ENCODE results near the gene SKIL.
A peak's percentile ranks its signal among the peaks of the same experiment; 100 is the strongest.

Gene SKIL

DNA sequence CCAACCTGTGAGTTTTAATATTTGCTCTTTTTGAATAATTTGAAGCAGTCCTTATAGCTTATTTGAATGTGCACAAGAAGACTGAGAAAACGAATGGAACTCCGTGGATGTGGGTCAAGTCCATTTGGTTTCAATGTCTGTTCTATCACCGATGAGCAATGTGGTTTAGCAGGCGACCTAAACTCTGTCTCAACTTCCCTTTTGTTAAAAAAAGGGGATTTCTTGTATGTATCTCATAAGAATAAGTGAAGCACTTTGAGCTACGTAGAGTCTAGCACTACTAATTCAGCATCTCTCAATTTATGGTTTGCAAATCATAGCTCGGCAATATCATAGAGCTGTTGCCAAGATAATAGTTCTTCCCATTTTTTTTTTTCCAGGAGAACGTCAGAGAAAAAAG lies 4.6 kb upstream of the SKIL start:
- no peak for DNase-seq

DNA sequence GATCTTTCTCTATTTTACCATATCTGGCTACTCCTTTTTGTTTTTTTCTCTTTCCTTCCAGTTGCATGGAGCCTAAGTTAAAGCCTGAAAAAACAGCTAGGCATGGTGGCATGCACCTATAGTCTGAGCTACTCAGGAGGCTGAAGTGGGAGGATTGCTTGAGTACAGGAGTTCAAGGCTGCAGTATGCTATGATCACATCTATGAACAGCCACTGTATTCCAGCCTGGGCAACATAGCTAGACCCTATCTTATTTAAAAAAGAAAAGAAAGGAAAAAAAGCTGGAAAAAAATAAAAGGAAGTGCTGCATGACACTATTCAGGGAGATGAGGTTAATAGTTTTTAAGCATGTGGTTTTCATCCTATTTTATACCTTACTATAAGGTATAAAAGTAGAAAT lies 4.0 kb upstream of the SKIL start:
- no peak for DNase-seq

DNA sequence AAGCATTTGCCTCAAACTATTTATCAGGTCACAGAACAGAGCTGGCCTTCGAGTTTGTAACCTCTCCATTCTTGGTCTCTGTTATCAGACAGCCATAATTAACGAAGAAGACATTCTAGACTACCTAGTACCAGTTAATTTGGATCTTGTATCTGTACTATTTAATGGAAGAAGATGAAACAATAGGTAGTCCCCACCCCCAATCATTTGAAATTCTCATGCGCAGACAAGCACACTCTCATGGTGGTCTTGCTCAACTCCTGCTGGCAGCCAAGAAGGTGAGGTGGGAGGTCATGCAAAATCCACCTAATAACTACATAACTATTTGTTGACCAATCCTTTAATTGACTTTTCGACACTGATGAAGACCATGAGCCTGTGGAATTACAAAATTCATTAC lies 2.8 kb upstream of the SKIL start:
- no peak for DNase-seq

DNA sequence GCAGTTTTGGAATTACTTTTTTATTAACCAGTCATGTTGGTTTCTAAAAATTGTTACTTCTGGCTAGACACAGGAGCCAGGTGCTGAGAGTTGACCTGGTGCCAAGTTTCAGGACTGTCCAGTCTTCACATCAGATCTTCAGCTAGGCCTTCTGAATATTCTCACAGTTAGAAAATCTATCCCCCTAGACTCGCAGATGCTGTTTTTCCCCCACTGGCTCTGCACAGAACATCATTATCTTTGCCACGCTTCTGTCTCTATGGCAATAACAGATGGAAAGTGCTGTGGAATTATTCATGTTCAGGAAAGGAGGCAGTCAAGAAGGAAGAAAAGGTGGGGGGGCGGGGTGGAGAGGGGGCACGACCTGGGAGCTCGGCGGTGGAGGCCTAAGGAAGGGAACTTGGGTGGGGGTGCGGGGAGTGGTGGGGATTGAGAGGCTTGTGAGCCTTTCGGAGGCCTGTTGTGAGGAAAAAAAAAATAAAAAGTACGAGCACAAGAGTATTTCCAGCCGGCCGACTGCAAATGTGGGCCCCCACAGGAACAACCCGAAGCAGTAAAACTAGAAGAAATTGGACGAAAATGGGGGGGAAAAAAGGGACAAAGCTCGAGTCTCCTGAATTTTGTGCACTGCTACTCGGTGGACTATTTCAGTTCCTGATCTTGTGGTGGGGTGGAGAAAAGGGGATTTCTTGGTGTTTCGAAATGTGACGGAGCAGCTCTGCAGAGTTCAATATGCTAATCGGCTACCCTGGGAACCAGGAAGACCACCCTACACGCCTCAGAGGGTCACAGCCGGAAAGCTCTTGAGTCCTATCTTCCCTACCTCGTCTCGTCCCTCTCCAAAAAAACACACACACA lies 1.5 kb upstream of the SKIL start:
- peak; percentile 56 for DNase-seq

DNA sequence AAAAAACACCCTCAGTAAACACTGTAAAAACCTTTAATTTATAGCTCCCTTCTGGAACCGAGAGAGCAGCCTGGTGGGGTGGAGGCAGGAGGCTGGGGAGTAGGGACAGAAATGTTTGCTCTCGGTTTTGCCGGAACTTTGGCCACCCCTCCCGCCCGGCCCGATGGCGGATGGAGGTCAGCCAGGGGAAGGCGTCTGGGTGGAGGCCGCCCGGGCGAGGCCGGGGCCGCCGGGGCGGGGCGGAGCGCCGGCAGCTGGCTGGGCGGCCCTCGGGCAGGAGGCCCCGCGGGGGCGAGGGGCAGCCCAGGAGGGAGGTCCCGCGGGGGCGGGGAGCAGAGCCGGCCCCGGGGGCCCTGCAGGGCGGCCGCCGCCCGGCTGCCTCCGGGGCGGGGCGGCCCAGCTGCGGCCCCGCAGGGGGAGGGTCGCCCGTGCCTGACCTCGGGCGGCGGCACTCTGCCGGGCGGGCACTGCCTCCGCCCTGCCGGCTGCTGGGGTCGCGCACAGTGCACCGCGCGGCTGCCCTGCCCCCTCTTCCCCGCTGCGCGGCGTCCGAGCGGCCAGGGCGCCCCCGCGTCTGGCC lies 829 bp upstream of the SKIL start:
- peak; percentile 54 for DNase-seq

DNA sequence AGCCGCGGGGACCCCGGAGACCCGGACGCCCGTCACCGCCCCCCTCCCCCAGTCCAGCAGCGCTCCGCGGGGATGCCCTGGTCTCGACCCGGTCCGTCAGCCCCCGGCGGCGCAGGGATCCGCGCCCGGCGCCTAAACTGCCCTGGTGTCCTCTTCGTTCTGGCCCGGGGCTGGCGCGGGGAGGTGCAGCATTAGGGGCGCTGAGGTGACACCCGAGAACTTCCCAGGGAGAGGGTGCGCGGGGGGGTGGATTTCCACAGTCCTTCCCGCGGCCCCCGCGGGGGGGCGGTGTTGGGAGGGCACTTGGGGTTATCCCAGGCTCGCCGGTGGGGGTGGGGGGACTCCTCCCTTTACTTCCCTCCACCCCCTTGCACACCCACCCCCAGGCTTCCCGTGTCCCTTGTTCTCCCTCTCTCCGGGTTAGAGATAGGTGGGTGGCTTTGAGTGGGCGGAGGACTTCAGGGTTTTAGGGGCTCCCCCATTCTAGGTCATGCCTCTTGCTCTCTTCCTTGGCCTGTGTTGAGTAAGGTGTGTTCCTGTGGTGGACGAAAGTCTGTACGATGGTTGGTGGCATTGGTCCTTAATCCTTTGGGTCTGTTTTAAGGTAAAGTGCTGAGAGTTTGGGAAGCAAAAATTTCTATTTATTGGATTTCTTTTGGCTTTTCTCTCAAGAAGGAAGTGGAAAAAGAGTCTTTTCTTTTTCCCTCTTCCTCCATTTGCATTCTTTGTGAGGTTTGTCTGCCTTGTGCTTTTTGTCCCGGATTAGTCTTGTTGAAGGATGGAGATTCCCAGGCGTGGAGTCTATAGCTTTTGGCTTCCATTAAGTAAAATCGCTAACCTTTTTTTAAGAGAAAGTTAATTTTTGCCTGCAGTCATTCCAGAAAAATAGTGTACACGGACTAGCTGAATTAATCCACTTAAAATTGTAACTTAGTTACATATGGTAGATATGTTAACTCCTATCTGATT lies 811 bp downstream of the SKIL start:
- DNase-seq = peak; percentile 74

DNA sequence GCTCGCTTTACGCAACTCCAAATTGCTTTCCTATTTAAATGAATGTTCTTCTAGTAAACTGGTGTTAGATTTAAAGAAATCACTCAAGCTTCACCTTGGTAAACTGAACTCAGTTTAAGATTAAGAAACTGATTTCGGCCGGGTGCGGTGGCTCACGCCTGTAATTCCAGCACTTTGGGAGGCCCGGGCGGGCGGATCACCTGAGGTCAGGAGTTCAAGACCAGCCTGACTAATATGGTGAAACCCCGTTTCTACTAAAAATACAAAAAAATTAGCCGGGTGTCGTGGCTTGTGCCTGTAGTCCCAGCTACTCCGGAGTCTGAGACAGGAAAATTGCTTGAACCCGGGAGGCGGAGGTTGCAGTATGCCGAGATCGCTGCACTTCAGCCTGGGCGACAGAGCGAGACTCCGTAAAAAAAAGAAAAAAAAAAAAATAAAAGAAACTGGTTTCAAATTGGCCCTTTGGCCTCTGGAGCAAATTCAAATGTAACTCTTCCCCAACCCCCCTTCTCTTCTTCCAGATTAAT lies 1.7 kb downstream of the SKIL start:
- no peak for DNase-seq

DNA sequence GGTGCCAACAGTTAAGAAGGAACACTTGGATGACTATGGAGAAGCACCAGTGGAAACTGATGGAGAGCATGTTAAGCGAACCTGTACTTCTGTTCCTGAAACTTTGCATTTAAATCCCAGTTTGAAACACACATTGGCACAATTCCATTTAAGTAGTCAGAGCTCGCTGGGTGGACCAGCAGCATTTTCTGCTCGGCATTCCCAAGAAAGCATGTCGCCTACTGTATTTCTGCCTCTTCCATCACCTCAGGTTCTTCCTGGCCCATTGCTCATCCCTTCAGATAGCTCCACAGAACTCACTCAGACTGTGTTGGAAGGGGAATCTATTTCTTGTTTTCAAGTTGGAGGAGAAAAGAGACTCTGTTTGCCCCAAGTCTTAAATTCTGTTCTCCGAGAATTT lies 3.0 kb downstream of the SKIL start:
- no peak for DNase-seq

DNA sequence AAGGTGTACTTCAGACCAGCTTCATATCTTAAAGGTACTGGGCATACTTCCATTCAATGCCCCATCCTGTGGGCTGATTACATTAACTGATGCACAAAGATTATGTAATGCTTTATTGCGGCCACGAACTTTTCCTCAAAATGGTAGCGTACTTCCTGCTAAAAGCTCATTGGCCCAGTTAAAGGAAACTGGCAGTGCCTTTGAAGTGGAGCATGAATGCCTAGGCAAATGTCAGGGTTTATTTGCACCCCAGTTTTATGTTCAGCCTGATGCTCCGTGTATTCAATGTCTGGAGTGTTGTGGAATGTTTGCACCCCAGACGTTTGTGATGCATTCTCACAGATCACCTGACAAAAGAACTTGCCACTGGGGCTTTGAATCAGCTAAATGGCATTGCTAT lies 3.4 kb downstream of the SKIL start:
- no peak for DNase-seq

DNA sequence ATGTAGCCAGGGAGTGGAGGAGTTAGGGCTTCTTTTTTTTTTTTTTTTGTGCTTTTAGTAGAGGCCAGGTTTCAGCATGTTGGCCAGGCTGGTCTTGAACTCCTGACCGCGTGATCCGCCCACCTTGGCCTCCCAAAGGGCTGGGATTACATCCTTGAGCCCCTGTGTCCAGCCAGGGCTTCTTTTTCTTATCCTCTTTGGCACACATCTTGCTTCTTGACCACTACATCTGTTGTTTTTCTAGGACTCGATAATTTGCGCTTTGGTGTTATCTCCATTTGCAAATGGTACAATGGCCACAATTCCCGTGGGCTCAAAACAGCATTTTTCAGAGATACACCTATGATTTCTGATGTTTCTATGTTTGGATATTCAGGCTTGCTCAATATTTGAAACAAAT lies 4.2 kb downstream of the SKIL start:
- DNase-seq = no peak

DNA sequence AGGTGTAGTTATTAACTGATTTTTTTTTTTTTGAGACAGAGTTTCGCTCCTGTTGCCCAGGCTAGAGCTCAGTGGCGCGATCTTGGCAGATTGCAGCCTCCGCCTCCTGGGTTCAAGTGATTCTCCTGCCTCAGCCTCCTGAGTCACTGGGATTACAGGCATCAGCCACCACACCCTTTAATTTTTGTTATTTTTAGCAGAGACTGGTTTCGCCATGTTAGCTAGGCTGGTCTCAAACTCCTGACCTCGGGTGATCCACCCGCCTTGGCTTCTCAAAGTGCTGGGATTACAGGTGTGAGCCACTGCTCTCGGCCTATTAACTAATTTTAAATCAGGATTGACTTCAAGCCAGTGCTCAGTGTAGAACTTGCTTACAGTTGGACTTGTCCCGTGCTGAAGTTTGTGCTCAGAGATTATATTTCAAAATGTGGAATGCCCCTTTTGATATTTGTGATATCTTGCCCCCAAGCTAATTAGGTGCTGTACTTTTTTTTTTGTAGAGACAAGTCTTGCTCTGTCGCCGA lies 6.0 kb downstream of the SKIL start:
- no peak for DNase-seq

DNA sequence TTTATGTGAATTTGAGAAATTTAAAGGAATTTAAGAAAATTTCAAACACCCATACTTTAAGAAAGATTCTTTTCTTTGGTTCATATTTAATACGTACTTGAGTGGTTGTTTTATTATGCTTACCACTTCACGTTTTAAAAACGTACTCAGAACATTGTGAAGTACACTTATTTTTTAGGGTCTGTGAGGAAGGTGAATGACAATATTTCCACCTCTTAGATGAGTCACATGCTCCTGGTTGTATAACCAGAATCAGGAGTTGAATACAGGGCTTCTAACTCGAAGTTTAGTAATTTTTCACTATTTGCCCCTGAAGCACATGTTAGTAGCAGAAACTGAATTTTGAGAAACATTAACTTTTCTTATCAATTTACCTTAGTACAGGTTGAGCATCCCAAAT lies 7.5 kb downstream of the SKIL start:
- no peak for DNase-seq

DNA sequence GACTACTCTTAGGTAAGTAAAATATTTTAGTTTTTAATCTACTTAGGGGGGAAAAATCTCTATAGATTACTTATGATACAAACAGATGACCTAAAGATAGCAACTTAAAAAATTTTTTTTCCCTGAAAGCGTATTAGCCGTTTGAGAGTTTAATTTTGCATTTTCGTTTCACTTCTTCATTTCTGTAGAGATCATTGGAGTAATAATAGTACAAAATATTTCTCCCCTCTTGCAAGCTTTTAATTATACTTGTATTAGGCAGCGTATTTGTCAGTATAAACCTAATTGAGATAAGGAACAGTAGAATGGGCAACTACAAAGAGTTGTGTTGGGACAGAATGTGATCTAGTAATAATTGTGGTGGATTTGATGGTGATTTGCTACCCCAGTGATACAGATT lies 10.3 kb downstream of the SKIL start:
- DNase-seq = no peak

DNA sequence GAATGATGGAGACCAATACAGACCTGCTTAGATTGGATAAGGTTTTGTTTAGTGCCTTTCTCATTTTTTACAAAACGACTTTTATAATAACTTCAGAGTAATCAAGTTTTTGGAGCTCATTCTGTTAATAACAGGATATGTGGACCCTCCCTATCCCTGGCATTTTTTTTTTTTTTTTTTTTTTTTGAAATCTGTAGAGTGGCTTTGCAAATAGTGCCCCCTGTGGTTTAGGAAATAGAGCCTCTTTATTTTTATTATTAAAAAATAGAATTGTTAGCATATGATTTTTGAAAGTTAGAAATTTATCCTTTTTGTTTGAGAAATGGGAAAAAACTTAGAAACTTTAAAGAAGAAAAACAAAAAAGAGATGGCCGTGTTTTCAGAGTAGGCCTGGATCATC lies 11.4 kb downstream of the SKIL start:
- no peak for DNase-seq

DNA sequence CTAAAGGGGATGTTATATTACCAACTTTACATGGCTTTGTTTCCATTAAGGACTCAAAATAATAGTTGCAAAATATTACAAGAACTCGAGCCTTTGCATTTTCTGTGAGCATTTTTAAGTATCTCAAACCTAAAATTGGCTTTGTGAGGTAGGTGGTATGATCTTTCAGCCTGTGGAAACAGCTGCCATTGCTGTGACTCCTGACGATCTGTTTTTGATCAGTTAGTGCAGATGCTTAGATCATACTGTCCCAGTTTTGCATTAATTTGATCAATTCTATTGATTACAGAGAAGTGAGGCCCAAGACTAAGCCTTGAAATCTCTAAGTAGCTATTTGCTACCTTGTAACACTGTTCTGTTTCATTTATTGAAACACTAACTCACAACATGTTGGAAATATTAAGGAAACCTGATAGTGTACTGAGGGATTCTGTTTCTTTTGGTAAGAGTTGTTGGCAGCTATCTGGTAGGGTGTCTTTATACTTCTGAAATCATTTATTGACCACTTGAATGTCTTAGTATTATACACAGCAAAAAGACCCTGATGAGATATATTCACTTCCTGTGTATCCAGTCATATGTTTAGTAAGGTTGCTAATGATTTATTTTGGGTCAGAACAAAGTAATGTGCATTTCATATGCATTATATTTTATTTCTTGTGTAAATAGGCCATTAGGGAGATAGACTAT lies 14.8 kb downstream of the SKIL start:
- no peak for DNase-seq

DNA sequence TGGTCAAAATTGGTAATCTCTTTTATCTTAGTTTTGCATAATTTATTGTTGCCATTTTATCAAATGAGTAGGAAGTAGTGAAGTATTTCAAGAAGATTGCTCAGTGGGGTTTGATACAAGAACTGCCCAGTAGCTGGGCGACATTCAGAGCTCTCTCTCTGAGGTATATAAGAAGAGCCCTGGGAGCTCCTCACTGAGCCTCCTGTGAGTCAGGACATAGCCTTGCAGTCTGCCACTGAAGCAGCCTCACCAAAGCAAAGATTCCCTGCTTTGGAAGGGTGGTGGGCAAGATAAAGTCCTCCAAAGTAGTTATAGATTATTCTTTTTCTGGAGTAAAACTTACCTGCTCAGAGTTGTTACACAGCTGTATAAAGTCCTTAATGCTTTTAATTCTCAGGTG lies 26.1 kb downstream of the SKIL start:
- DNase-seq = no peak

DNA sequence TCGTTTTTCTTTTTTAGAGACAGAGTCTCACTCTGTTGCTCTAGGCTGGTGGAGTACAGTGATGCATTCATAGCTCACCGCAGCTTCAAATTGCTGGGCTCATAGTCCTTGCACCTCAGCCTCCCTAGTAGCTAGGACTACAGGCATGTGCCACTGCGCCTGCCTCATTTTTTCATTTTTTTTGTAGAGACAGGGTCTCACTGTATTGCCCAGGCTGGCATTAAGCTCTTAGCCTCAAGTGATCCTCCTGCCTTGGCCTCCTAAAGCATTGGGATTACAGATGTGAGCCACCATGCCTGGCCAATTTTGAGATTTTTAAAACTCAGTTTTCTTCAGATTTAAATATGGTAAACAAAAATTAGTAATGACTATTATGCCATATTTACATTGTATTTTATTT lies 29.0 kb downstream of the SKIL start:
- DNase-seq = no peak

DNA sequence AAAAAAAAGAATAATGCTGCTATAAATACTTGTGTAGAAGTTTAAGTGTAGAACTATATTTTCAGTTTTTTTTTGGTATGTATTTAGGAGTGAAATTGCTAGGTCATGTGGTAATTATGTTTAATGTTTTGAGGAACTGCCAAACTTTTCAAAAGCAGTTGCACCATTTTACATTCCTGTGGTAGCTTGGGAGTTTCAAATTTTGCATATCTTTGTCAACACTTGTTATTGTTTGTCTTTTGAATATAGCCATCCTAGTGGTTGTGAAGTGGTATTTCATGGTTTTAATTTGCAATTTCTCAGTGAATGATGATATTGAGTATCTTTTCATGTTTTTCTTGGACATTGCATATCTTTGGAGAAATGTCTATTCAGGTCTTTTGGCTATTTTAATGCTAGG lies 30.4 kb downstream of the SKIL start:
- no peak for DNase-seq

DNA sequence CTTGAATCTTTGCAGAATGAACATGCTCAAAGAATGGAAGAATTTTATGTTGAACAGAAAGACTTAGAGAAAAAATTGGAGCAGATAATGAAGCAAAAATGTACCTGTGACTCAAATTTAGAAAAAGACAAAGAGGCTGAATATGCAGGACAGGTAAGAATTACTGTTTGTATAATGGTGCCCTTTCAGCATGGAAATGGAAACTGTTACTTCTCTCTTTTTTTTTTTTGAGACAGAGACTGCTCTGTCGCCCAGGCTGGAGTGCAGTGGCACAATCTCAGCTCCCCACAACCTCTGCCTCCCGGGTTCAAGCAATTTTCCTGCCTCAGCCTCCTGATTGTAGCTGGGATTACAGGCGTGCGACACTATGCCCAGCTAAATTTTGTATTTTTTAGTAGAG lies 33.6 kb downstream of the SKIL start:
- no peak for DNase-seq

DNA sequence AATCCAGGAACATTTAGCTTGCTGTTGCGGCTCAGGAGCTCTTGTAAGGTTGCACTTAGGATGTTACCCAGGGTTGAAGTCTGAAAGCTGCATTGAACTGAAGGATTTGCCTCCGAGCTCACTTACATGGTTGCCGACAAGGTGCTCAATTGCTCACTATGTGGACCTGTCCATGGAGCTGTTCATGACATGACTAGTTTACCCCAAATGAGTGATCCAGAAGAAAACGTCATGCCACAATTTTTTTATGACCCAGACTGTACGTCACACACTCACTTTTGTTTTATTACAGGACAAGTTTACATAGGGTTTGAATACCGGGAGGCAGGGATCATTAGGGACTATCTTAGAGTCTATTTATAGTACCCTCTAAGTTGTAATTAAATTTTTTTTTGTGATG lies 40.2 kb downstream of the SKIL start:
- DNase-seq = no peak

DNA sequence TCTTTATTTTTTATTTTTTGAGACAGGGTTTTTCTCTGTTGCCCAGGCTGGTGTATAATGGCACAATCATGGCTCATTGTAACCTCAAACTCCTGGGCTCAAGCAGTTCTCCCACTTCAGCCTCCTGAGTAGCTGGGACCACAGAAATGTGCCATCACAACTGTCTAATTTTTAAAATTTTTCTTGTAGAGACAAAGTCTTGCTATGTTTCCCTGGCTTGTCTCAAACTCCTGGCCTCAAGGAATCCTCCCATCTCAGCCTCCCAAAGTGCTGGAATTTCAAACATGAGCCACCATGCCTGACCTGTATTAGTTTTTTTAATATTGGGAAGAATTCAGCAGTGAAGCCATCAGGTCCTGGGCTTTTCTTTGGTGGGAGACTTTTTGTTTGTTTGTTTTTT lies 47.6 kb downstream of the SKIL start:
- DNase-seq = no peak

DNA sequence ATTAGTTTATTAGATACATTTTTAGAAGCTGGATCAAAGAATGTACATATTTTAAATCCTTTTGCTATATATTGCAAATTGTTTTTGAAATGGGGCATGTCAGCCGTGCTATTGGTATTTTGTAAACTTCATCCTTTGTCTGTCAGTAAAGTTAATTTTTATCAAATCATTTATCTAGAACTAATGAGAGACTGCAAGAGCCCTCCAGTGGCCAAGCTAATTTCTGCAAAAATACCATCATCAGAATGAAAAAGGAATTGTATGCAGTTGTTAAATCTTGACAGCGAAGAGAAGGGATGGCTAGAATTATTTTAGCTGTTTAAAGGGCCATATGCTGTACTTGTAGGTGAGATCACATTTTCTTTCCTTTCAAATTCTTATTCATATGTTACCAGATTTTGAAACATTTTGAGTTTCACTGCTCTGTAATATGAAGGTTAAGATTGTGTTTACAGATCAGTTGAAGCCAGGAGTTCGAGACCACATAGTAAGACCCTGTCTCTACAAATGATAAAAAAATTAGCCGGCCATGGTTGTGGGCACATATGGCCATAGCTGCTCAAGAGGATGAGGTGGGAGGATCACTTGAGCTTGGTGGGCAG lies 53.0 kb downstream of the SKIL start:
- DNase-seq = peak; percentile 51

Data from midbrain (tissue), 1 donor.